NCI-H1105 treated with DMSO at 0.1 percent for 48 hours (cell line): ENCODE measurements around the gene CLRN3.

Experiments
- DNase-seq: peaks from one replicate; lab custom pipeline; 2025; lab: John Stamatoyannopoulos, UW

The CLRN3 gene

DNA sequence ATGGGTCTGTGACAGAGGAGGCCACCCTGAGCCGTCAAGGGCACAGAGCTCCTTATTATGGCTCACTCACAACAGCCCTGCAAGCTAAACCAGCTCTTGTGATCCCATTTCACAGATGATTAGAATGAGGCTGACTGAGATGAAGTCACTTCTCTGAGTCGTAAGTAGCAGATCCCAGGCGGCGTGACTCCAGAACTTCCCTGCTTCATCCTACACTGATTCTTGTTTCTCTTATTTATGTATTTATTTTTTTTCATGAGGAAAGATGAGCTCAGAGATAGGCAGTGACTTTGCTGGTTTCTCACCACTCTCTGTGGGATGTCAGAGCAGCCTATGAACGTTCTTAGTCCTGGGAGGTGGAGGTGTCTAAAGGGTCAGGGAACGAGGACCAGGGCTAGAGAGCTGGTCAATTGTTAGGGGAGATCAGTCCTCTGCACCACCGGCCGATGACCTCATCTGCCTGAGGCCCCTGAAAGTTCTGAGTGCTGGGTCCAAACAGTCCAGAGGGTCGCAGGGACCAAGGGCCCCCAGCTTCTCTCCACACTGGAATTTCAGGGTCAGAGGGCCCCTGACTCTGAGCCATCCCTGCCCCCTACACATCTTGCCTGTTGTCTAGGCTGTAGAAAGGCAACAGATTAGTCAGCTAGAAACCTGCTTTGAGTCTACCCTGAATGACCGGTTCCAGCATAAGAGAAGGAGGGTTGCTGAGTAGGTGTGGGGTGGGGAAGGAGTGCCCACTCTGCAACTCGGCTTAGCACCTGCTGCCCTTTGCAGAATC is 17.9 kb downstream of the CLRN3 start:
- DNase-seq = no peak

- DNase-seq = no peak
These were observed 18.8 kb downstream of the CLRN3 start for GRCh38 chr10:127873901-127874470.

- no peak for DNase-seq
These were observed 19.7 kb downstream of the CLRN3 start for GRCh38 chr10:127872871-127873600.

- no peak for DNase-seq
These were observed 20.6 kb downstream of the CLRN3 start for GRCh38 chr10:127872011-127872761.

DNA sequence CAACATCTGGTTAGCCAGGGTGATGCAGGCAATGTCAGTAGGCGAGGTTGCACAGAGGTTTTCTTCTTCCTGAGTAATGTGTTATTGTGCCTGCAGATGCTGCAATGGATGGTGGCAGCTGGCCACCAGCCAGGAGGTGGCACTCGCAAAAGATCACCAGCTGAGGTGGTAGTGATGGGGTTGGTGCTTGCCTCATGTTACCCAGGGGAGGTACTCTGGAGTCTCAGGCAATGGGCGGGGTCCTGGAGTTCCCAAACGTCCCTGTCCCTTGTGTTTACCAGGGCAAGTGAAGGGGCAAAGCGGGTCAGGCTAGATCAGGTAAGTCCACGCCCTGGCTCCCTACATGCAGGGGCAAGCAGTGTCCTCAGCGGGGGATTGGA is 21.1 kb downstream of the CLRN3 start:
- DNase-seq = no peak

GRCh38 chr10:127869329-127869728 is 23.4 kb downstream of the CLRN3 start:
- DNase-seq = no peak

GRCh38 chr10:127867805-127868204 is 24.9 kb downstream of the CLRN3 start:
- DNase-seq = no peak

DNA sequence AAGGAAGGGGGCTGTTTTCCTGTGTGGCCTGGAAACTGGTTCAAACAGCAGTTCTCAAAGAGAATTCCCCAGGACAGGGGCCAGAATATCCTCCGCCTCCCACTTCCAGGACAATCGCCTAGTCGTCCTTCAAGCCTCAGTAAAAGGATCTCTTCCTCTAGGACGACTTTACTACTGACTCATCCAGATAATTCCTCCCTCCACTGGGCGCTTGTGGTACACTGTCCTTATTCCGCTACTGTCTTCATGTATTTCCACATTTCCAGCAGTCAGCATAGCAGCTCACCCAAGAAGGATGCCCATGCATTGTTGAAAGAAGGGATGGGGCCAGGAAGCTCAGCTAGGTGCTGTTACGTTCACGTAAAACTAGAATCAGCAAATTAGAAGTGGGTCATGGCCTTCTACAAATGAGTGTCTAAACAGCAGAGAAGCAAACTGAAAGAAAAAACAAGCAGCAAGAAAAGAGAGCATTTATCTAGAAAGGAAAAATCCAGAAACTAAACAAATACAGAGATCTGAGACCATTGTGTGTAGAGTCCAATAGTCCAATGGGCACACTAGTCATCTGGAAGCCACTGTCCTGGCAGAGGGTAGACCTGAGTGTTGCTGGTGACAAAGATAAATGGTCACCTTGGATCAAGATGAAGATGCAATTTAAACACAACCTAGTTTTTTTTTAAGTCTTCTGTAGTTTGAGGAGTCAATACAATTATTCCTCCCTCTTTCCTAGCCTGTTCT is 26.3 kb downstream of the CLRN3 start:
- DNase-seq = no peak

DNA sequence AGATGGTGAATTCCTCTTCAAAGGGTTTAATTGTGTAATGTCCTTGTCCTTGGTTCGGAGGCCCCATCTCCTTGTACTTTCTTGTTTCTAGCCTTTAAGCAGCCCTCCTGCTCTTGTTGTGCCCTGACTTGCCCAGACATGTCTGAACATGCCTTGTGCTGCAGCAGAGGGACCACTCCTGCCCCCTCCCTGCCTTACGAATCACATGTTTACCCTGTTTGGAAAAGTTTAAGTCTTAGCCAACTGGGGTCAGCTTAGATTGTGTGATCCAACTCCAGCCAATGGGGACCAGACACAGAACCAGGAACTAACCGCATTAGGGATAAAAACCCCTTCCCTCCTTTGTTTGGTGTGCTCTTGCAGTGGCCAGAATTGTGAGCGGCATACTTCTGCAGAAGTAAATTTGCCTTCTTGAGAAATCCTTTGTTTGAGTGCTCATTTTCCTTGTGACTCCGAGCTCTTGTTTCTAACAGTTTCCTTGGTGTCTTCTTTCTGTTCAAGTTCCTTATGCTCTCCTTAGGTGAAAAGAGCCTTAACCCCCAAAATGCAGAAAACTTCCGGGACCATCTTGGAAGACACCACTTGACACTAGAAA is 29.4 kb downstream of the CLRN3 start:
- DNase-seq = no peak

DNA sequence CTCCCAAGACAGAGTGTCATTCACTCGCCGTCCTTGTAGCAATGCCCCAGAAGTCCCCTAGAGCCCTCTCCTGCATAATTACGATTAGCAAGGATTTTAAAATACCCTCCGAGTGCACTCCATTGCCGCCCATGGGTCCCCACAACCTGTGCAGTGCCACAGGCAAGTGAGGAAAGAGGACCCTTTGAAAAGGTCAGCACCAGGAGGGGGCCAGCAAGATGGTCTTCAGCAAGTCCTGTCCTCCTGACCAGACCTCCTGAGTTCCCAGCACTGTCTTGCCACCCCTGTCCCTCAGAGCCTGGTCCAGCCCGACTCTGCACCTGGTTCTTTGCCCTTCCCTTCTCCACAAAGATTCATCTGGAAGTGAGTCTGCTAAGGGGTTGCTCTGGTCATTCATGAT is 32.1 kb downstream of the CLRN3 start:
- no peak for DNase-seq

GRCh38 chr10:127855976-127856375 is 36.8 kb downstream of the CLRN3 start:
- DNase-seq = no peak

DNA sequence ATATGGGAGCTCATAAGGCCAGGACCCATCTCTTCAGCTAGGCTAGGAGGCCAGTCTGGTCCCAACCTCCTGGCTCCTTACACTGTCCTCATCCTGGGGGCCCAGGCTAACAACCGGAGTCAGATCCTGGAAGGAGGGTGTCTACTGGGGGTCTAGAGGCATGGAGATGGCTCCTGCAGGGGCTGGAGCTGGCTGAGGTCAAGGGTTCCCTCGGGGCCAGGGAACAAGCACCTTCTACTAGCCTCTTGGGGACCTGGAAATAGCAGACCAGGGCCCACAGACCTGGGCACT is 37.2 kb downstream of the CLRN3 start:
- no peak for DNase-seq

GRCh38 chr10:127854769-127855590 is 37.8 kb downstream of the CLRN3 start:
- DNase-seq = no peak

DNA sequence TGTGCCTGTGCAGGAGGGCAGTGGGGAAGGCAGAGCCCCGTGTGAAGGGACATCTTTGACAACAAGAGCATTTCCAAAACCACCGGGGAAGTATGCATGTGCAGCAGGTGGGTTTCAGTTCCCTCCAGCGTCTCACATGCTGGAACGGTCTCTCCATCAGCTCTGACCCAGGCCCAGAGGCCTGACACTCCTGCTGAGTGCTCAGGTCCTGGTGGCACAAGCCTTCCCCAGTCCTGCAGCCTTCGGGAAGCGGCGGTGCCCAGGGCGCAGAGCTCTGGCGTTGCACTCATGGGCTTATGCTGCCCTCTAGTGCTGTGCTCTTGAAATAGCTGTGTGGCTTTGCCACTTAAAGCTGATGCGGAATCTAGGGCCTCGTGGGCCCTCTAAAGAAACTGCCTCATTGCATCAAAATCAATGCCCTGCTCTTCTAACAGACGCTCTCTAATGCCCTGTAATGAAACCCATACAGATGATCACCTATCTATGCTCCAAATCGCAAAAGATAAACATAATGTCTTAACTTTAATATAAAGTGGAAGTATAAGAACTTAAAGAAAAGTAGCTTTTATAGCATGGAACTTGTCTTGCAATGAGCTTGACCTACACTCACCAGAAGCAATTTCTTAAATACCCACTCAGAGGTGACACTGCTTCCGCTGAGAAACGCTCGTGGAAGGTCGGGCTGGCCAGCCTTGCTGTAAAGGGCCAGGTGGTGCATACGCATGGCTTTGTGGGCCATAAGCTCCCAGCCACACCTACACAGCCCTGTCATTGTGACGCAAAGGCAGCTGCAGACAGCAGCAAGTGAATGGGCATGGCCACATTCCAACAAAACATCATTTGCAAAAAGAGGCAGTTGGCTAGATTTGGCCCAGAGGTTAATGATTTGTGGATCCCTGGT is 38.6 kb downstream of the CLRN3 start:
- peak; percentile 38 for DNase-seq

DNA sequence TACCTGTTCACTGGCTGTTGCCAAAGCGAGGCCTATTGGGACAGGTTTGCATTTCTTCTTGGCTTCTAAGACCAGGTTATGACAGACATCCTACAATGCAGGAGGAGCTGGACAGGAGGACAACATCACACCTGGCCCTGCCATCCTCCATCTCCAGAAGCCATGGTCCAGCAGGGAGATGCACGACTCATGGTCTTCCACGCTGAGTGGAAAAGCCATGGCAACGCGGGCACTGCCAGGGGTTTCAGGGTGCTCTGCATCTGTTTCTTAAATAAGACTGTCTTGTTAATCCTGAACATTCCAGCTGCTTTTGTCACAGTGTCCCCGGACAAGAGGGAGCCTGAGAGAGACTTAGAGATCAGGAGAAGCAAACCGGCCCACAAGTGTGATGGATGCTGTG is 40.3 kb downstream of the CLRN3 start:
- DNase-seq = no peak

- no peak for DNase-seq
These were observed 41.0 kb downstream of the CLRN3 start for GRCh38 chr10:127851661-127852194.

- no peak for DNase-seq
These were observed 41.8 kb downstream of the CLRN3 start for GRCh38 chr10:127850944-127851343.

- DNase-seq = no peak
These were observed 42.8 kb downstream of the CLRN3 start for GRCh38 chr10:127849921-127850320.

DNA sequence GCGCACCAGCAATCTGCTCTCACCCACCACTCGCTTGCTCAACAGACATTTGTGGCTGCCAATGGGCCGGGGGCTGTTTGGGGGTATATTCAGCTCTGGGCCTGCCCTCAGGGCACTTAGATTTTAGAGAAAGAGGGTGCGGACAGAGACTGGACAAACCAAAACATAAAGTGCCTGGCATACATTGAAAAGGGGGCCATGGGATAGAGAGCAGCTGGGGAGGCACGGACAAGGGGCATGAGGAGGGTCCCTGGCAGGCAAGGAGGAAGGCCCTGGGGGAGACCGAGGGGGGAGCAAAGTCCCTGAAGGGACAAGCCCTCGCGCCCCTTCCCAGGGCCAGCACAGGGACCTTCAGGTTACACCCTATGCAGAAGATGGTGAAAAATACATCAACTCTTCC is 43.5 kb downstream of the CLRN3 start:
- DNase-seq = no peak
